ENCODE results near the gene OGFOD3.

DNA sequence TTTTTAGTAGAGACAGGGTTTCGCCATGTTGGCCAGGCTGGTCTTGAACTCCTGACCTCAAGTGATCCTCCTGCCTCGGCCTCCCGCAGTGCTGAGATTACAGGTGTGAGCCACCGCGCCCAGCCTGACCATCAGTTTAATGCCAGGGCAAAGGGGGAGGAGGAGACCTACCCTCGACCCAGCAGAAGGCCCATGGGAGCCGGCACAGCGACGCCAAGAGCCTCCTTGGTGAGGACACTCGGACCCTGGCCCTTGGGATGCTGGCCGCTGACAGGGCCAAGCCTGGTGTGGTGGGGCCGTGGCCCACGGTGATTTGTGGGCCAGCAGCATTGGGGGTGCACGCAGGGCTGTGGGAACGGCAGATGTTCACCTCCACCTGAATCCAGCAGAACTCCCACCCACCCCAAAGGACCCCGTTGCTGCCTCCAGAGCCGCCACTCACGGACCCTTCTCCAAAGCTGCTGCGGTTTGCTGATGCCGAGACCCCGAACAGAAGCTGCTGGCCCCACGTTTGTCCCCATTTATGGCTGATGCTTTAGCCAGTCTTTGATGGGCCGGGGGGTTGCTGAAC lies 26.8 kb downstream of the OGFOD3 start:
- TF ChIP-seq, protein P1, sequence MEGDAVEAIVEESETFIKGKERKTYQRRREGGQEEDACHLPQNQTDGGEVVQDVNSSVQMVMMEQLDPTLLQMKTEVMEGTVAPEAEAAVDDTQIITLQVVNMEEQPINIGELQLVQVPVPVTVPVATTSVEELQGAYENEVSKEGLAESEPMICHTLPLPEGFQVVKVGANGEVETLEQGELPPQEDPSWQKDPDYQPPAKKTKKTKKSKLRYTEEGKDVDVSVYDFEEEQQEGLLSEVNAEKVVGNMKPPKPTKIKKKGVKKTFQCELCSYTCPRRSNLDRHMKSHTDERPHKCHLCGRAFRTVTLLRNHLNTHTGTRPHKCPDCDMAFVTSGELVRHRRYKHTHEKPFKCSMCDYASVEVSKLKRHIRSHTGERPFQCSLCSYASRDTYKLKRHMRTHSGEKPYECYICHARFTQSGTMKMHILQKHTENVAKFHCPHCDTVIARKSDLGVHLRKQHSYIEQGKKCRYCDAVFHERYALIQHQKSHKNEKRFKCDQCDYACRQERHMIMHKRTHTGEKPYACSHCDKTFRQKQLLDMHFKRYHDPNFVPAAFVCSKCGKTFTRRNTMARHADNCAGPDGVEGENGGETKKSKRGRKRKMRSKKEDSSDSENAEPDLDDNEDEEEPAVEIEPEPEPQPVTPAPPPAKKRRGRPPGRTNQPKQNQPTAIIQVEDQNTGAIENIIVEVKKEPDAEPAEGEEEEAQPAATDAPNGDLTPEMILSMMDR (IDR thresholded peaks at IDR 0.05; ENCODE audit: poor library complexity), result no peak
- TF ChIP-seq EZH2phosphoT487 (IDR thresholded peaks at IDR 0.05; ENCODE audit: low read depth, severe bottlenecking, unreplicated experiment) (no peak), EZH2 (IDR thresholded peaks at IDR 0.05; ENCODE audit: borderline replicate concordance) (no peak)

Data from hepatocyte (in vitro differentiated cells).